Gastrocnemius medialis (tissue), 4 donors: ENCODE data around the gene MIGA2. TPM values are rescaled to one million over a fixed set of nuclear protein-coding genes. Genes with fewer than 3 reads are reported as not detected.

Source experiments
- ATAC-seq, 2 donors: fragments of 150-250 bp; one replicate each; pipeline ENCODE4 v1.9.1; 2016
- DNase-seq, 2 donors: peaks; one replicate each; pipeline ENCODE4 v3.0.0-alpha.2; 2019
- H3K27ac ChIP-seq, 4 donors: fragments of 200-600 bp; sonication (generic); 1 replicate in 1 of 4; 2 replicates in 3 of 4; pipeline ENCODE4 v1.5.1; 2016 to 2018; ENCODE audit warnings: mild to moderate bottlenecking in 2 of 4, moderate library complexity in 1 of 4
- H3K27me3 ChIP-seq, 3 donors: fragments of 200-600 bp; sonication (generic) in 2 of 3; 1 replicate in 1 of 3; 2 replicates in 2 of 3; pipeline versions ENCODE4 v1.5.1 to v1.6.0; 2016 to 2019; ENCODE audit warnings: mild to moderate bottlenecking in 1 of 3, moderate library complexity in 1 of 3
- H3K36me3 ChIP-seq, 2 donors: fragments of 200-600 bp; sonication (generic) in 1 of 2; one replicate each; pipeline ENCODE4 v1.5.1; 2017 to 2018
- H3K4me1 ChIP-seq, 2 donors: fragments of 200-600 bp; sonication (generic) in 1 of 2; one replicate each; pipeline ENCODE4 v1.5.1; 2016 to 2017; ENCODE audit warnings: mild to moderate bottlenecking in 2 of 2
- H3K4me3 ChIP-seq, 4 donors: fragments of 200-600 bp; sonication (generic) in 3 of 4; 1 replicate in 1 of 4; 2 replicates in 3 of 4; pipeline ENCODE4 v1.5.1; 2016 to 2019; ENCODE audit warnings: mild to moderate bottlenecking in 2 of 4
- H3K9me3 ChIP-seq, 3 donors: fragments of 200-600 bp; sonication (generic) in 2 of 3; 1 replicate in 1 of 3; 2 replicates in 2 of 3; pipeline ENCODE4 v1.5.1; 2016 to 2019
- CTCF ChIP-seq, 5 experiments: fragments of 450-650 bp in 3 of 5; fragments of 200-600 bp in 2 of 5; sonication (generic) in 2 of 5; IDR thresholded peaks in 4 of 5; conservative IDR thresholded peaks in 1 of 5; 1 replicate in 4 of 5; 2 replicates in 1 of 5; pipeline ENCODE4 v1.5.1; 2016 to 2019; ENCODE audit warnings: antibody characterized with exemption in 5 of 5, mild to moderate bottlenecking in 3 of 5, moderate library complexity in 3 of 5
- POLR2A ChIP-seq, 2 donors: fragments of 450-650 bp; IDR thresholded peaks; one replicate each; pipeline ENCODE4 v1.6.1; 2017; ENCODE audit warnings: antibody characterized with exemption in 2 of 2, mild to moderate bottlenecking in 2 of 2, moderate library complexity in 2 of 2
- in situ Hi-C, 4 donors: fragments of 200-750 bp; cut with MboI; loops; one replicate each; pipeline versions ENCODE4 v1.15.0 to v1.8.0; 2017; ENCODE audit warnings: low sequenced_read_pairs in 4 of 4
- intact Hi-C: fragments of 100-400 bp; cut with DNase I; formaldehyde crosslinking; loops from one replicate; pipeline ENCODE4 v1.15.1; 2023; ENCODE audit warnings: low total_unique reads
- total RNA-seq, 4 donors: library from RNA; depleted of rRNA; stranded (reverse); fragments of >200 nt; gene quantifications; one replicate each; pipeline versions ENCODE4 v1.1.0 to v1.2.3, GENCODE V29; 2016

MIGA2 gene
- total RNA-seq, 4 donors from 2014 or later: 5.8 to 20.6 (median 18.1) TPM

- TF ChIP-seq POLR2A (IDR thresholded peaks at IDR 0.05): no peak
- TF ChIP-seq CTCF (IDR thresholded peaks at IDR 0.05 in 4 of 5, conservative IDR thresholded peaks at IDR 0.05 in 1 of 5): peak in 3 of 5 experiments; percentile 1 to 20 (median 8)
- Histone ChIP-seq H3K27me3 (no peaks in the 10 kb centered on the region), H3K4me3 (no peak overlapping the region), H3K36me3 (peaks cover 0 to 64% of the 10 kb centered on the region in 2 donors), H3K9me3 (no peaks in the 10 kb centered on the region), H3K27ac (peak overlapping the region; percentile 61 to 71 (median 66)), H3K4me1 (peaks cover 15 to 28% of the 10 kb centered on the region in 2 donors)
- in situ Hi-C loops (no loop called here), intact Hi-C loops (loop anchor here (2.0 kb wide), 1 partner anchor 16 kb away; no protein-coding TSS in a partner anchor)
- ATAC-seq (peak in 1 of 2 donors; percentile 12), DNase-seq (peak in 1 of 2 donors; percentile 50)
Measured at GRCh38 chr9:129007035-129007765, 29.2 kb upstream of the MIGA2 start.

GRCh38 chr9:129007766-129008468, 28.5 kb upstream of the MIGA2 start:
- peaks cover 15 to 28% of the 10 kb centered on the region in 2 donors for H3K4me1 ChIP-seq
- H3K27ac ChIP-seq: peak overlapping the region; percentile 61 to 71 (median 66)
- H3K4me3 ChIP-seq: no peak overlapping the region
- peaks cover 0 to 63% of the 10 kb centered on the region in 2 donors for H3K36me3 ChIP-seq
- intact Hi-C loops (loop anchor here (2.0 kb wide), 1 partner anchor 15 kb away; no protein-coding TSS in a partner anchor), in situ Hi-C loops (no loop called here)
- ATAC-seq (no peak), DNase-seq (no peak)
- no peak for TF ChIP-seq POLR2A (IDR thresholded peaks at IDR 0.05)
- TF ChIP-seq CTCF (IDR thresholded peaks at IDR 0.05 in 4 of 5, conservative IDR thresholded peaks at IDR 0.05 in 1 of 5): no peak
- no peaks in the 10 kb centered on the region for H3K27me3 ChIP-seq
- no peaks in the 10 kb centered on the region for H3K9me3 ChIP-seq

GRCh38 chr9:129008469-129008965, 27.9 kb upstream of the MIGA2 start:
- peak overlapping the region in 2 of 4 donors; percentile 29 to 66 for H3K27ac ChIP-seq
- no peak for ATAC-seq
- TF ChIP-seq POLR2A (IDR thresholded peaks at IDR 0.05): no peak
- no peak for TF ChIP-seq CTCF (IDR thresholded peaks at IDR 0.05 in 4 of 5, conservative IDR thresholded peaks at IDR 0.05 in 1 of 5)

GRCh38 chr9:129008986-129009583, 27.3 kb upstream of the MIGA2 start:
- H3K4me3 ChIP-seq: no peak overlapping the region
- H3K4me1 ChIP-seq: peaks cover 20 to 28% of the 10 kb centered on the region in 2 donors
- ATAC-seq: no peak
- intact Hi-C loops: no loop called here
- no peak for DNase-seq
- H3K9me3 ChIP-seq: no peaks in the 10 kb centered on the region
- peak overlapping the region in 1 of 4 donors; percentile 66 for H3K27ac ChIP-seq
- TF ChIP-seq CTCF (IDR thresholded peaks at IDR 0.05 in 4 of 5, conservative IDR thresholded peaks at IDR 0.05 in 1 of 5): no peak
- TF ChIP-seq POLR2A (IDR thresholded peaks at IDR 0.05): no peak
- peaks cover 0 to 67% of the 10 kb centered on the region in 2 donors for H3K36me3 ChIP-seq
- in situ Hi-C loops: no loop called here
- H3K27me3 ChIP-seq: no peaks in the 10 kb centered on the region

More at GRCh38 chr9:129008469-129008965, 27.9 kb upstream of the MIGA2 start:
- in situ Hi-C loops: no loop called here
- DNase-seq: no peak
- Histone ChIP-seq H3K4me1 (peaks cover 17 to 28% of the 10 kb centered on the region in 2 donors), H3K36me3 (peaks cover 0 to 61% of the 10 kb centered on the region in 2 donors), H3K27me3 (no peaks in the 10 kb centered on the region), H3K4me3 (no peak overlapping the region), H3K9me3 (no peaks in the 10 kb centered on the region)
- intact Hi-C loops: no loop called here
